ENCODE measurements around the gene CBL. TPM values are rescaled to one million over a fixed set of nuclear protein-coding genes. Genes with fewer than 3 reads are reported as not detected.

CBL gene
- total RNA-seq, 1 donor from 2014 or later = 46.6 TPM

- H3K27ac ChIP-seq (ENCODE audit: low read depth, low read length) = no peak overlapping the region
- H3K4me3 ChIP-seq (ENCODE audit: insufficient read depth, low read depth, low read length) = no peak overlapping the region
- DNase-seq (ENCODE audit: low read depth) (no peak), FAIRE-seq (no peak)
- peaks cover 13% of the 10 kb centered on the region for H3K4me1 ChIP-seq (ENCODE audit: insufficient read depth, low read length)
- H3K9me3 ChIP-seq (ENCODE audit: insufficient read depth, low read depth, low read length) = no peaks in the 10 kb centered on the region
- peak overlapping the region; percentile 15 for H3K9ac ChIP-seq (ENCODE audit: low read length)
- no peaks in the 10 kb centered on the region for H3K27me3 ChIP-seq (ENCODE audit: insufficient read depth, low read length)
- no peaks in the 10 kb centered on the region for H3K27me3 Mint-ChIP-seq (ENCODE audit: low read depth, unreplicated experiment)
- TF ChIP-seq EZH2 (IDR thresholded peaks at IDR 0.05; ENCODE audit: insufficient read depth, low read length) (no peak), CTCF (IDR thresholded peaks at IDR 0.05; ENCODE audit: insufficient read depth, low read depth, low read length) (no peak)
- H3K4me3 Mint-ChIP-seq (ENCODE audit: unreplicated experiment) = no peak overlapping the region
- no peaks in the 10 kb centered on the region for H3K9me3 Mint-ChIP-seq (ENCODE audit: unreplicated experiment)
- no peak overlapping the region for H2AFZ ChIP-seq (ENCODE audit: low read depth, low read length)
- no peaks in the 10 kb centered on the region for H3K36me3 ChIP-seq (ENCODE audit: insufficient read depth, low read length)
- H3K36me3 Mint-ChIP-seq (ENCODE audit: low read depth, unreplicated experiment) = no peaks in the 10 kb centered on the region
- peaks cover 92% of the 10 kb centered on the region for H3K79me2 ChIP-seq (ENCODE audit: insufficient read depth, low read length)
- peaks cover 24% of the 10 kb centered on the region for H3K4me1 Mint-ChIP-seq (ENCODE audit: low read depth, unreplicated experiment)
- H3K27ac Mint-ChIP-seq (ENCODE audit: unreplicated experiment) = no peak overlapping the region
- H3K4me2 ChIP-seq (ENCODE audit: low read length) = peak overlapping the region; percentile 55
- peaks cover 67% of the 10 kb centered on the region for H4K20me1 ChIP-seq (ENCODE audit: insufficient read depth, low read length)
Observed at GRCh38 chr11:119263352-119263940, 57.3 kb downstream of the CBL start.

GRCh38 chr11:119266063-119266462 lies 59.9 kb downstream of the CBL start:
- FAIRE-seq (no peak), DNase-seq (ENCODE audit: low read depth) (no peak)
- Histone ChIP-seq H3K9ac (ENCODE audit: low read length) (no peak overlapping the region), H4K20me1 (ENCODE audit: insufficient read depth, low read length) (peaks cover 47% of the 10 kb centered on the region), H3K27me3 (ENCODE audit: insufficient read depth, low read length) (no peaks in the 10 kb centered on the region), H3K4me3 (ENCODE audit: insufficient read depth, low read depth, low read length) (no peak overlapping the region), H3K36me3 (ENCODE audit: insufficient read depth, low read length) (no peaks in the 10 kb centered on the region), H3K4me2 (ENCODE audit: low read length) (no peak overlapping the region), H3K4me1 (ENCODE audit: insufficient read depth, low read length) (peaks cover 13% of the 10 kb centered on the region), H2AFZ (ENCODE audit: low read depth, low read length) (no peak overlapping the region), H3K79me2 (ENCODE audit: insufficient read depth, low read length) (peaks cover 75% of the 10 kb centered on the region), H3K27ac (ENCODE audit: low read depth, low read length) (no peak overlapping the region), H3K9me3 (ENCODE audit: insufficient read depth, low read depth, low read length) (no peaks in the 10 kb centered on the region)
- Mint-ChIP-seq H3K4me1 (ENCODE audit: low read depth, unreplicated experiment) (peaks cover 17% of the 10 kb centered on the region), H3K36me3 (ENCODE audit: low read depth, unreplicated experiment) (no peaks in the 10 kb centered on the region), H3K4me3 (ENCODE audit: unreplicated experiment) (no peak overlapping the region), H3K27me3 (ENCODE audit: low read depth, unreplicated experiment) (no peaks in the 10 kb centered on the region), H3K27ac (ENCODE audit: unreplicated experiment) (no peak overlapping the region), H3K9me3 (ENCODE audit: unreplicated experiment) (no peaks in the 10 kb centered on the region)
- TF ChIP-seq CTCF (IDR thresholded peaks at IDR 0.05; ENCODE audit: insufficient read depth, low read depth, low read length) (no peak), EZH2 (IDR thresholded peaks at IDR 0.05; ENCODE audit: insufficient read depth, low read length) (no peak)

- H2AFZ ChIP-seq (ENCODE audit: low read depth, low read length) = no peak overlapping the region
- Mint-ChIP-seq H3K27me3 (ENCODE audit: low read depth, unreplicated experiment) (no peaks in the 10 kb centered on the region), H3K27ac (ENCODE audit: unreplicated experiment) (peak overlapping the region; percentile 27), H3K4me3 (ENCODE audit: unreplicated experiment) (no peak overlapping the region), H3K4me1 (ENCODE audit: low read depth, unreplicated experiment) (peaks cover 17% of the 10 kb centered on the region), H3K9me3 (ENCODE audit: unreplicated experiment) (no peaks in the 10 kb centered on the region), H3K36me3 (ENCODE audit: low read depth, unreplicated experiment) (no peaks in the 10 kb centered on the region)
- FAIRE-seq (no peak), DNase-seq (ENCODE audit: low read depth) (no peak)
- no peaks in the 10 kb centered on the region for H3K9me3 ChIP-seq (ENCODE audit: insufficient read depth, low read depth, low read length)
- H3K4me1 ChIP-seq (ENCODE audit: insufficient read depth, low read length) = peaks cover 13% of the 10 kb centered on the region
- H3K27ac ChIP-seq (ENCODE audit: low read depth, low read length) = no peak overlapping the region
- H3K27me3 ChIP-seq (ENCODE audit: insufficient read depth, low read length) = no peaks in the 10 kb centered on the region
- TF ChIP-seq CTCF (IDR thresholded peaks at IDR 0.05; ENCODE audit: insufficient read depth, low read depth, low read length) (no peak), EZH2 (IDR thresholded peaks at IDR 0.05; ENCODE audit: insufficient read depth, low read length) (no peak)
- H3K4me3 ChIP-seq (ENCODE audit: insufficient read depth, low read depth, low read length) = no peak overlapping the region
- H4K20me1 ChIP-seq (ENCODE audit: insufficient read depth, low read length) = peaks cover 47% of the 10 kb centered on the region
- no peak overlapping the region for H3K9ac ChIP-seq (ENCODE audit: low read length)
- no peaks in the 10 kb centered on the region for H3K36me3 ChIP-seq (ENCODE audit: insufficient read depth, low read length)
- H3K79me2 ChIP-seq (ENCODE audit: insufficient read depth, low read length) = peaks cover 68% of the 10 kb centered on the region
- H3K4me2 ChIP-seq (ENCODE audit: low read length) = no peak overlapping the region
Observed at GRCh38 chr11:119266517-119267255, 60.5 kb downstream of the CBL start.

Data from astrocyte (in vitro differentiated cells and primary cell).